Sigmoid colon (tissue), 7 donors: ENCODE data around the gene AFAP1. TPM values are rescaled to one million over a fixed set of nuclear protein-coding genes. Genes with fewer than 3 reads are reported as not detected.

Experiments used
- DNase-seq: peaks from one replicate; pipeline ENCODE4 v3.0.0-alpha.2; 2019
- H3K27ac ChIP-seq, 4 donors: fragments of 200-600 bp; sonication (generic); one replicate each; pipeline ENCODE4 v1.5.1; 2016 to 2019; ENCODE audit warnings: mild to moderate bottlenecking in 1 of 4
- H3K27me3 ChIP-seq, 3 donors: fragments of 200-600 bp; sonication (generic); one replicate each; pipeline ENCODE4 v1.5.1; 2019; ENCODE audit warnings: mild to moderate bottlenecking in 1 of 3
- H3K36me3 ChIP-seq, 4 donors: fragments of 200-600 bp; sonication (generic); one replicate each; pipeline ENCODE4 v1.5.1; 2016 to 2019
- H3K4me1 ChIP-seq, 4 donors: fragments of 200-600 bp; sonication (generic); one replicate each; pipeline ENCODE4 v1.5.1; 2017 to 2019
- H3K4me3 ChIP-seq, 4 donors: fragments of 200-600 bp; sonication (generic); one replicate each; pipeline ENCODE4 v1.5.1; 2017 to 2019; ENCODE audit warnings: mild to moderate bottlenecking in 2 of 4, moderate library complexity in 1 of 4
- H3K9me3 ChIP-seq, 4 donors: fragments of 200-600 bp in 3 of 4; sonication (generic) in 3 of 4; one replicate each; pipeline versions ENCODE4 v1.5.1 to v1.6.1; 2013 to 2019
- CTCF ChIP-seq, 4 experiments: fragments of 450-650 bp in 3 of 4; fragments of 200-600 bp in 1 of 4; IDR thresholded peaks; one replicate each; pipeline ENCODE4 v1.5.1; 2016 to 2019; ENCODE audit warnings: antibody characterized with exemption in 4 of 4, mild to moderate bottlenecking in 3 of 4, moderate library complexity in 2 of 4
- EP300 ChIP-seq, 4 donors: sonication (generic); formaldehyde crosslinking; IDR thresholded peaks; one replicate each; pipeline ENCODE4 v1.6.1; 2017; ENCODE audit warnings: antibody characterized with exemption in 4 of 4
- POLR2A ChIP-seq, 2 donors: fragments of 450-650 bp; IDR thresholded peaks; one replicate each; pipeline ENCODE4 v1.6.1; 2016; ENCODE audit warnings: antibody characterized with exemption in 2 of 2, mild to moderate bottlenecking in 2 of 2, moderate library complexity in 2 of 2
- POLR2AphosphoS5 ChIP-seq, 4 donors: sonication (generic); formaldehyde crosslinking; IDR thresholded peaks; one replicate each; pipeline ENCODE4 v1.6.1; 2017; ENCODE audit warnings: antibody characterized with exemption in 4 of 4
- WGBS, 2 donors: extraction: QIAGEN DNeasy Blood & Tissue Kit; methylation state at CpG; one replicate each; pipeline ENCODE4 v1.1.7; 2013; 5-methylcytosine and 5-hydroxymethylcytosine counted together
- intact Hi-C: fragments of 100-400 bp; cut with DNase I; formaldehyde crosslinking; loops from one replicate; pipeline ENCODE4 v1.15.1; 2023
- polyA plus RNA-seq, 3 donors: library from polyadenylated mRNA; stranded (reverse); fragments of 200-250 nt; gene quantifications; one replicate each; pipeline ENCODE4 v1.2.3, GENCODE V29; 2013
- total RNA-seq, 4 donors: library from RNA; depleted of rRNA; stranded (reverse); fragments of >200 nt; gene quantifications; one replicate each; pipeline ENCODE4 v1.1.0, GENCODE V29; 2016
- donor health status: healthy with polysubstance abuse.
- donor health status: Bipolar disorder and iron deficiency.
- donor health status: healthy.

AFAP1 gene
- total and polyA plus RNA-seq, 7 donors: 7.6 to 51.3 (median 24.0) TPM

- Histone ChIP-seq H3K27me3 (no peaks in the 10 kb centered on the region), H3K4me1 (peaks cover 0 to 75% (median 62%) of the 10 kb centered on the region in 4 donors), H3K4me3 (peak overlapping the region in 1 of 4 donors; percentile 4), H3K27ac (peak overlapping the region; percentile 54 to 89 (median 80)), H3K9me3 (no peaks in the 10 kb centered on the region), H3K36me3 (no peaks in the 10 kb centered on the region)
- DNase-seq: peak; percentile 33
- TF ChIP-seq POLR2AphosphoS5 (IDR thresholded peaks at IDR 0.05): no peak
- no peak for TF ChIP-seq EP300 (IDR thresholded peaks at IDR 0.05)
- TF ChIP-seq CTCF (IDR thresholded peaks at IDR 0.05): no peak
- no peak for TF ChIP-seq POLR2A (IDR thresholded peaks at IDR 0.05)
- intact Hi-C loops: no loop called here
- WGBS, 2 donors: 36 to 75% methylated on average over 6 of the region's 6 CpGs
These were observed 61.3 kb downstream of the AFAP1 start for GRCh38 chr4:7878323-7878722.

GRCh38 chr4:7877176-7877575 is 62.5 kb downstream of the AFAP1 start:
- DNase-seq: peak; percentile 50
- 80 to 84% methylated on average over 6 of the region's 6 CpGs for WGBS, 2 donors
- Histone ChIP-seq H3K36me3 (no peaks in the 10 kb centered on the region), H3K27me3 (no peaks in the 10 kb centered on the region), H3K4me1 (peaks cover 0 to 81% (median 69%) of the 10 kb centered on the region in 4 donors), H3K4me3 (peak overlapping the region in 1 of 4 donors; percentile 18), H3K9me3 (no peaks in the 10 kb centered on the region), H3K27ac (peak overlapping the region; percentile 54 to 89 (median 80))
- TF ChIP-seq CTCF (IDR thresholded peaks at IDR 0.05) (no peak), POLR2AphosphoS5 (IDR thresholded peaks at IDR 0.05) (peak in 2 of 4 donors; percentile 11 to 26)
- intact Hi-C loops: loop anchor here (2.0 kb wide), 1 partner anchor 72 kb away; no protein-coding TSS in a partner anchor

- H3K4me1 ChIP-seq: peaks cover 0 to 88% (median 77%) of the 10 kb centered on the region in 4 donors
- H3K9me3 ChIP-seq: no peaks in the 10 kb centered on the region
- DNase-seq: peak; percentile 72
- H3K36me3 ChIP-seq: no peaks in the 10 kb centered on the region
- intact Hi-C loops: loop anchor here (2.0 kb wide), 1 partner anchor 72 kb away; no protein-coding TSS in a partner anchor
- H3K27me3 ChIP-seq: no peaks in the 10 kb centered on the region
- WGBS, 2 donors: 53 to 76% methylated on average over 15 of the region's 15 CpGs
- peak in 1 of 4 experiments; percentile 20 for TF ChIP-seq CTCF (IDR thresholded peaks at IDR 0.05)
- TF ChIP-seq EP300 (IDR thresholded peaks at IDR 0.05): no peak
- H3K4me3 ChIP-seq: peak overlapping the region in 3 of 4 donors; percentile 3 to 28 (median 18)
- H3K27ac ChIP-seq: peak overlapping the region; percentile 54 to 89 (median 80)
These were observed 63.3 kb downstream of the AFAP1 start for GRCh38 chr4:7876201-7876875.

- no peak for TF ChIP-seq POLR2A (IDR thresholded peaks at IDR 0.05)
- no peak for TF ChIP-seq CTCF (IDR thresholded peaks at IDR 0.05)
- no peak for TF ChIP-seq EP300 (IDR thresholded peaks at IDR 0.05)
- TF ChIP-seq POLR2AphosphoS5 (IDR thresholded peaks at IDR 0.05): no peak
- no peak overlapping the region for H3K4me3 ChIP-seq
- no peak for DNase-seq
- 91 to 96% methylated on average over 3 of the region's 3 CpGs for WGBS, 2 donors
- no peaks in the 10 kb centered on the region for H3K27me3 ChIP-seq
- peaks cover 0 to 87% (median 75%) of the 10 kb centered on the region in 4 donors for H3K4me1 ChIP-seq
- H3K27ac ChIP-seq: peak overlapping the region in 3 of 4 donors; percentile 54 to 89 (median 87)
- peaks cover 0 to 11% (median 3%) of the 10 kb centered on the region in 4 donors for H3K36me3 ChIP-seq
- intact Hi-C loops: loop anchor here (5.0 kb wide), 1 partner anchor 37 kb away; no protein-coding TSS in a partner anchor
- H3K9me3 ChIP-seq: no peaks in the 10 kb centered on the region
These were observed 64.8 kb downstream of the AFAP1 start for GRCh38 chr4:7874838-7875237.
